Spleen (tissue), 7 donors: ENCODE measurements around the gene DNAJC3.

ENCODE experiments used
- POLR2A ChIP-seq, 3 donors: fragments of 450-650 bp; IDR thresholded peaks; one replicate each; pipeline ENCODE4 v1.5.1; 2017; ENCODE audit warnings: antibody characterized with exemption in 3 of 3, mild to moderate bottlenecking in 1 of 3
- TF ChIP-seq, protein P1 (sequence below), 11 experiments: fragments of 200-600 bp in 7 of 11; fragments of 450-650 bp in 4 of 11; sonication (generic) in 4 of 11; IDR thresholded peaks in 8 of 11; conservative IDR thresholded peaks in 3 of 11; 1 replicate in 7 of 11; 2 replicates in 4 of 11; pipeline versions ENCODE4 v1.4.0 to v1.8.0; 2016 to 2021; ENCODE audit warnings: antibody characterized with exemption in 11 of 11, inconsistent platforms in 4 of 11, mild to moderate bottlenecking in 1 of 11
- donor health status: DM: no; HTN: no; CAD: no; lungs with moderate emphysema.
- donor health status: DM: no; HTN: no; CAD: no.
- donor health status: DM: no; HTN: no; CAD: no.

DNA sequence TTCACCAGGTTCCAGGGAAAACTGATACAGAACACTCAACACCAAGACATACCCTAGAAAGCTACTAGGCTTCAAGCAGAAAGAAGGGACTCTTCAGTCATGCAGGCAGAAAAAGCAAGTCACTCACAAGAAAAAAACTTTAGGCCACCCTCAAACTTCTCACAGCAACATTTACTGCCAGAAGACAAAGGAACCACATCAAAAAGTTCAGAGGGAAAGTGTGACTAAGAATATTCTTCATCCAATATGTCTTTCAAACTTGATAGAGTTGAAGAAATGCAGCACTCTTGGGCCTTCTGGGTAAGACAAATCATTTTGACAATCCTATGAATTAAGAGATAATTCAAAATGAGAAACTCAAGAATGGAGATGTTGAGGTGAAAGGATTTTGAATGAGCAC lies 40.1 kb upstream of the DNAJC3 start:
- TF ChIP-seq, protein P1, sequence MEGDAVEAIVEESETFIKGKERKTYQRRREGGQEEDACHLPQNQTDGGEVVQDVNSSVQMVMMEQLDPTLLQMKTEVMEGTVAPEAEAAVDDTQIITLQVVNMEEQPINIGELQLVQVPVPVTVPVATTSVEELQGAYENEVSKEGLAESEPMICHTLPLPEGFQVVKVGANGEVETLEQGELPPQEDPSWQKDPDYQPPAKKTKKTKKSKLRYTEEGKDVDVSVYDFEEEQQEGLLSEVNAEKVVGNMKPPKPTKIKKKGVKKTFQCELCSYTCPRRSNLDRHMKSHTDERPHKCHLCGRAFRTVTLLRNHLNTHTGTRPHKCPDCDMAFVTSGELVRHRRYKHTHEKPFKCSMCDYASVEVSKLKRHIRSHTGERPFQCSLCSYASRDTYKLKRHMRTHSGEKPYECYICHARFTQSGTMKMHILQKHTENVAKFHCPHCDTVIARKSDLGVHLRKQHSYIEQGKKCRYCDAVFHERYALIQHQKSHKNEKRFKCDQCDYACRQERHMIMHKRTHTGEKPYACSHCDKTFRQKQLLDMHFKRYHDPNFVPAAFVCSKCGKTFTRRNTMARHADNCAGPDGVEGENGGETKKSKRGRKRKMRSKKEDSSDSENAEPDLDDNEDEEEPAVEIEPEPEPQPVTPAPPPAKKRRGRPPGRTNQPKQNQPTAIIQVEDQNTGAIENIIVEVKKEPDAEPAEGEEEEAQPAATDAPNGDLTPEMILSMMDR (IDR thresholded peaks at IDR 0.05 in 8 of 11, conservative IDR thresholded peaks at IDR 0.05 in 3 of 11) = no peak
- no peak for TF ChIP-seq POLR2A (IDR thresholded peaks at IDR 0.05)
